ENCODE data around the gene PDZD8.

- TF ChIP-seq CTCF (IDR thresholded peaks at IDR 0.05; ENCODE audit: low read length) (no peak), EZH2 (IDR thresholded peaks at IDR 0.05; ENCODE audit: borderline replicate concordance, low read length) (no peak)
Observed at GRCh38 chr10:117228210-117228609, 147.0 kb downstream of the PDZD8 start.

Data from OCI-LY1 (cell line).